ENCODE results near the gene LZTS2. TPM values are rescaled to one million over a fixed set of nuclear protein-coding genes. Genes with fewer than 3 reads are reported as not detected.

LZTS2 gene
- total and polyA plus RNA-seq, 4 donors = 15.1 to 37.9 (median 28.9) TPM

GRCh38 chr10:101040061-101040460 lies 40.5 kb downstream of the LZTS2 start:
- Histone ChIP-seq H3K27ac (ENCODE audit: low read depth, low read length) (no peak overlapping the region), H3K36me3 (ENCODE audit: control insufficient read depth, insufficient read depth, low read length) (peaks cover 44% of the 10 kb centered on the region), H3K9me3 (ENCODE audit: control insufficient read depth, insufficient read depth, low read length) (no peaks in the 10 kb centered on the region), H3K4me1 (ENCODE audit: control insufficient read depth, insufficient read depth, low read length) (peaks cover 40% of the 10 kb centered on the region), H3K4me3 (ENCODE audit: low read depth, low read length) (no peak overlapping the region), H3K27me3 (ENCODE audit: control insufficient read depth, insufficient read depth, low read length) (peaks cover 3% of the 10 kb centered on the region)
- 68% methylated on average over 3 of the region's 3 CpGs for WGBS (ENCODE audit: insufficient coverage)
- DNase-seq (ENCODE audit: low read depth in 4 of 6, low spot score in 6 of 6) = peak in 1 of 6 donors; percentile 19

DNA sequence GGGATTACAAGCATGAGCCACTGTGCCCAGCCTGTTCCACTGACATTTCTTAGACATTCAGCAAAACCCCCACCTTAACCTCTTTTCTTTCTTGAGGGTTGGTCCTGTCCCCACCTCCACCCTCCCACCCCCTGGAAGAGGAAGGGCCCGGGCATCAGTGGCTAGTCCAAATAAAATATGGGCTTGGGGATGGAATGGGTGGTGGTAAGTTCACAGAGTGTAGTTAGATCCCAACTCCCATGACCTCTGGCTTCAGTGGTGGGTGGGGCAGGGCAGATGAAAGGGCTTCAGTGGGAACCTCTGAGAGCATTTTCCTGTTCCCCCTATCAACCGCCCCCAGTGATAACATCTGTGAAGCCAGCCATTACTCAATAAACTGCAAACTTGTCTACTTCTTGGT lies 41.2 kb downstream of the LZTS2 start:
- Histone ChIP-seq H3K4me1 (ENCODE audit: control insufficient read depth, insufficient read depth, low read length) (peaks cover 40% of the 10 kb centered on the region), H3K9me3 (ENCODE audit: control insufficient read depth, insufficient read depth, low read length) (no peaks in the 10 kb centered on the region), H3K27me3 (ENCODE audit: control insufficient read depth, insufficient read depth, low read length) (peaks cover 8% of the 10 kb centered on the region), H3K36me3 (ENCODE audit: control insufficient read depth, insufficient read depth, low read length) (peaks cover 37% of the 10 kb centered on the region), H3K27ac (ENCODE audit: low read depth, low read length) (no peak overlapping the region), H3K4me3 (ENCODE audit: low read depth, low read length) (no peak overlapping the region)
- DNase-seq (ENCODE audit: low read depth in 4 of 6, low spot score in 6 of 6) = no peak
- WGBS (ENCODE audit: insufficient coverage) = 0% methylated on average over 1 of the region's 2 CpGs

DNA sequence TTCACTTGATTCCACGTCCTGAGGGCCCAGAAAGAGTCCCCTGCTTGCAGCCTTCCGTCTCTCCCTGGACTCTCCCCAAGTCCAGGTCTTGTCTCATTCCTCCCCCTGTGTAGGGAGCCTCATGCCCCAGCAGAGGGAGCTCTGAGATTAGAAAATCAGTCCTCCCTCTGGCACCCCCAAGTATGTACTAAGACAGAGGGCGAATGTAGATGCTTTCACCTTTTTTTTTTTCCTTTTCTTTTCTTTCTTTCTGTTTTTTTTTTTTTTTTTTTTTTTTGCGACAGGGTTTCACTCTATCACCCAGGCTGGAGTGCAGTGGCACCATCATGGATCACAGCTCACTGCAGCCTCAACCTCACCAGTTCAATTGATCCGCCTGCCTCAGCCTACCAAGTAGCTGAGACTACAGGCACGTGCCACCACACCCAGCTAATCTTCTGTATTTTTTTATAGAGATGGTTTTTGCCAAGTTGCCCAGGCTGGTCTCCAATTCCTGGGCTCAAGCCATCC lies 41.7 kb downstream of the LZTS2 start:
- peak in 3 of 6 donors; percentile 67 to 95 (median 94) for DNase-seq (ENCODE audit: low read depth in 4 of 6, low spot score in 6 of 6)
- 33% methylated on average over 3 of the region's 6 CpGs for WGBS (ENCODE audit: insufficient coverage)
- Histone ChIP-seq H3K4me3 (ENCODE audit: low read depth, low read length) (no peak overlapping the region), H3K4me1 (ENCODE audit: control insufficient read depth, insufficient read depth, low read length) (peaks cover 40% of the 10 kb centered on the region), H3K36me3 (ENCODE audit: control insufficient read depth, insufficient read depth, low read length) (peaks cover 32% of the 10 kb centered on the region), H3K9me3 (ENCODE audit: control insufficient read depth, insufficient read depth, low read length) (no peaks in the 10 kb centered on the region), H3K27ac (ENCODE audit: low read depth, low read length) (no peak overlapping the region), H3K27me3 (ENCODE audit: control insufficient read depth, insufficient read depth, low read length) (peaks cover 12% of the 10 kb centered on the region)

- Histone ChIP-seq H3K27me3 (ENCODE audit: control insufficient read depth, insufficient read depth, low read length) (peaks cover 20% of the 10 kb centered on the region), H3K4me3 (ENCODE audit: low read depth, low read length) (peak overlapping the region; percentile 76), H3K4me1 (ENCODE audit: control insufficient read depth, insufficient read depth, low read length) (peaks cover 45% of the 10 kb centered on the region), H3K27ac (ENCODE audit: low read depth, low read length) (peak overlapping the region; percentile 94), H3K36me3 (ENCODE audit: control insufficient read depth, insufficient read depth, low read length) (peaks cover 24% of the 10 kb centered on the region), H3K9me3 (ENCODE audit: control insufficient read depth, insufficient read depth, low read length) (no peaks in the 10 kb centered on the region)
- 91% methylated on average over 3 of the region's 4 CpGs for WGBS (ENCODE audit: insufficient coverage)
- DNase-seq (ENCODE audit: low read depth in 4 of 6, low spot score in 6 of 6) = no peak
Measured at GRCh38 chr10:101042118-101042517, 42.5 kb downstream of the LZTS2 start.

- H3K4me3 ChIP-seq (ENCODE audit: low read depth, low read length) = peak overlapping the region; percentile 76
- H3K4me1 ChIP-seq (ENCODE audit: control insufficient read depth, insufficient read depth, low read length) = peaks cover 52% of the 10 kb centered on the region
- peak; percentile 74 to 97 (median 88) for DNase-seq (ENCODE audit: low read depth in 4 of 6, low spot score in 6 of 6)
- H3K9me3 ChIP-seq (ENCODE audit: control insufficient read depth, insufficient read depth, low read length) = no peaks in the 10 kb centered on the region
- peaks cover 17% of the 10 kb centered on the region for H3K36me3 ChIP-seq (ENCODE audit: control insufficient read depth, insufficient read depth, low read length)
- under 1% methylated on average over 28 of the region's 40 CpGs for WGBS (ENCODE audit: insufficient coverage)
- peaks cover 27% of the 10 kb centered on the region for H3K27me3 ChIP-seq (ENCODE audit: control insufficient read depth, insufficient read depth, low read length)
- H3K27ac ChIP-seq (ENCODE audit: low read depth, low read length) = peak overlapping the region; percentile 94
Measured at GRCh38 chr10:101042667-101043362, 43.2 kb downstream of the LZTS2 start.

- WGBS (ENCODE audit: insufficient coverage) = 10% methylated on average over 2 of the region's 2 CpGs
- H3K9me3 ChIP-seq (ENCODE audit: control insufficient read depth, insufficient read depth, low read length) = no peaks in the 10 kb centered on the region
- H3K27ac ChIP-seq (ENCODE audit: low read depth, low read length) = peak overlapping the region; percentile 94
- peaks cover 57% of the 10 kb centered on the region for H3K4me1 ChIP-seq (ENCODE audit: control insufficient read depth, insufficient read depth, low read length)
- DNase-seq (ENCODE audit: low read depth in 4 of 6, low spot score in 6 of 6) = no peak
- H3K36me3 ChIP-seq (ENCODE audit: control insufficient read depth, insufficient read depth, low read length) = peaks cover 14% of the 10 kb centered on the region
- peak overlapping the region; percentile 76 for H3K4me3 ChIP-seq (ENCODE audit: low read depth, low read length)
- peaks cover 32% of the 10 kb centered on the region for H3K27me3 ChIP-seq (ENCODE audit: control insufficient read depth, insufficient read depth, low read length)
Measured at GRCh38 chr10:101043363-101043707, 43.7 kb downstream of the LZTS2 start.

- peak overlapping the region; percentile 94 for H3K27ac ChIP-seq (ENCODE audit: low read depth, low read length)
- peaks cover 40% of the 10 kb centered on the region for H3K27me3 ChIP-seq (ENCODE audit: control insufficient read depth, insufficient read depth, low read length)
- peaks cover 63% of the 10 kb centered on the region for H3K4me1 ChIP-seq (ENCODE audit: control insufficient read depth, insufficient read depth, low read length)
- 20% methylated on average over 1 of the region's 2 CpGs for WGBS (ENCODE audit: insufficient coverage)
- no peaks in the 10 kb centered on the region for H3K9me3 ChIP-seq (ENCODE audit: control insufficient read depth, insufficient read depth, low read length)
- DNase-seq (ENCODE audit: low read depth in 4 of 6, low spot score in 6 of 6) = no peak
- peaks cover 8% of the 10 kb centered on the region for H3K36me3 ChIP-seq (ENCODE audit: control insufficient read depth, insufficient read depth, low read length)
- no peak overlapping the region for H3K4me3 ChIP-seq (ENCODE audit: low read depth, low read length)
Measured at GRCh38 chr10:101044117-101044516, 44.5 kb downstream of the LZTS2 start.

DNA sequence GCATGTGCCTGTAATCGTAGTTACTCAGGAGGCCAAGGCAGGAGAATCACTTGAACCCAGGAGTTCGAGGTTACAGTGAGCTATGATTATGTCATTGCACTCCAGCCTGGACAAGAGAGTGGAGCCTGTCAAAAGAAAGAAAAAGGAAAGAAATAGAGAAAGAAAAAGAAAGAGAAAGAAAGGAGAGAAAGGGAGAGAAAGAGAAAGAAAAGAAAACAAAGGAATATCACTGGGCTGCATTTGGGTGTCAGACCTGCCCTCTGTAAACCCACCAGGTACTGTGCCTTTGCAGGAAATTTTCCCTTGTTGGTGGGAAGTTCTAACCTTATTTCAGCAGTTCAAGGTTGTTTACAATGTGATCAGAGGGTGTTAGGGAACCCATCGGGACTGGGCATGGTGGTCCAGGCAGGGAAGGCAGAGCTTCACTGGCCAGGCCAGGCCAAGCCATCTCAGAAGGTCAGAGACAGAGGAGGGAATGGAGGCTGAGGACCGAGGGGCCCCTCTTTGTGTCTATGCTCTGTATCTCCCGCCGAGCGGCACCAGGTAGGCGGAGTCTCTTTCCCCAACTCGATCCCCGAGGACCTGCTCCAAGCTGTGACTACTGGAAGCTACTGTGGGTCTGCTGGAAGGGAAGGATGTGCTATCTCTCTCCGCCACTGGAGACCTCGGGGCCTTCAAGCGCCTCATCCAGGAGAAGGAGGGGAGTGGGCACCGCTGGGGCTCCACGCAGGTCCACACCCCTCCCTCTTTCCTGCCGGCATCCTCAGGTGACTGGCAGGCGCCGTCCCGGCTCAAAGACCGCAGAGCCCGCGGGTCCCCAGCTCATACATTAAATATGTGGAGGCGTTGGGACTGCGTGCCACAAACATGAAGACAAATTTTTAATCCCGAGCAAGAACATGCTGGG lies 47.0 kb downstream of the LZTS2 start:
- WGBS (ENCODE audit: insufficient coverage) = 17% methylated on average over 18 of the region's 25 CpGs
- Histone ChIP-seq H3K27me3 (ENCODE audit: control insufficient read depth, insufficient read depth, low read length) (peaks cover 64% of the 10 kb centered on the region), H3K27ac (ENCODE audit: low read depth, low read length) (no peak overlapping the region), H3K9me3 (ENCODE audit: control insufficient read depth, insufficient read depth, low read length) (no peaks in the 10 kb centered on the region), H3K4me3 (ENCODE audit: low read depth, low read length) (no peak overlapping the region), H3K4me1 (ENCODE audit: control insufficient read depth, insufficient read depth, low read length) (peaks cover 49% of the 10 kb centered on the region), H3K36me3 (ENCODE audit: control insufficient read depth, insufficient read depth, low read length) (no peaks in the 10 kb centered on the region)
- no peak for DNase-seq (ENCODE audit: low read depth in 4 of 6, low spot score in 6 of 6)

- WGBS (ENCODE audit: insufficient coverage) = 1% methylated on average over 14 of the region's 16 CpGs
Measured at GRCh38 chr10:101047268-101047667, 47.7 kb downstream of the LZTS2 start.

More at GRCh38 chr10:101047268-101047667, 47.7 kb downstream of the LZTS2 start:
- Histone ChIP-seq H3K27me3 (ENCODE audit: control insufficient read depth, insufficient read depth, low read length) (peaks cover 71% of the 10 kb centered on the region), H3K4me3 (ENCODE audit: low read depth, low read length) (no peak overlapping the region), H3K36me3 (ENCODE audit: control insufficient read depth, insufficient read depth, low read length) (no peaks in the 10 kb centered on the region), H3K4me1 (ENCODE audit: control insufficient read depth, insufficient read depth, low read length) (peaks cover 45% of the 10 kb centered on the region), H3K9me3 (ENCODE audit: control insufficient read depth, insufficient read depth, low read length) (no peaks in the 10 kb centered on the region), H3K27ac (ENCODE audit: low read depth, low read length) (no peak overlapping the region)
- DNase-seq (ENCODE audit: low read depth in 4 of 6, low spot score in 6 of 6) = peak in 1 of 6 donors; percentile 19

Data from spinal cord (tissue), 10 donors.